BE2C (cell line): ENCODE measurements around the gene ARHGAP22.

Source experiments
- DNase-seq: peaks from one replicate; pipeline ENCODE4 v3.0.0-alpha.2; 2020
- H3K27me3 ChIP-seq: fragments of 250-450 bp; sonication (Bioruptor Pico); 2 replicates; pipeline ENCODE4 v1.5.1; 2020; ENCODE audit warnings: mild to moderate bottlenecking
- H3K36me3 ChIP-seq: fragments of 250-450 bp; sonication (Bioruptor Pico); 2 replicates; pipeline ENCODE4 v1.5.1; 2020; ENCODE audit warnings: mild to moderate bottlenecking
- H3K4me1 ChIP-seq: fragments of 250-450 bp; sonication (Bioruptor Pico); 2 replicates; pipeline ENCODE4 v1.5.1; 2020
- H3K4me3 ChIP-seq: 2 replicates; pipeline ENCODE4 v1.5.1; 2011; ENCODE audit warnings: low read depth, low read length
- H3K9me3 ChIP-seq: fragments of 250-450 bp; sonication (Bioruptor Pico); 2 replicates; pipeline ENCODE4 v1.5.1; 2020
- TF ChIP-seq, protein P1 (sequence below): IDR thresholded peaks from 2 replicates; pipeline ENCODE4 v1.5.1; 2012; ENCODE audit warnings: mild to moderate bottlenecking, low read depth, low read length

Gene ARHGAP22

DNA sequence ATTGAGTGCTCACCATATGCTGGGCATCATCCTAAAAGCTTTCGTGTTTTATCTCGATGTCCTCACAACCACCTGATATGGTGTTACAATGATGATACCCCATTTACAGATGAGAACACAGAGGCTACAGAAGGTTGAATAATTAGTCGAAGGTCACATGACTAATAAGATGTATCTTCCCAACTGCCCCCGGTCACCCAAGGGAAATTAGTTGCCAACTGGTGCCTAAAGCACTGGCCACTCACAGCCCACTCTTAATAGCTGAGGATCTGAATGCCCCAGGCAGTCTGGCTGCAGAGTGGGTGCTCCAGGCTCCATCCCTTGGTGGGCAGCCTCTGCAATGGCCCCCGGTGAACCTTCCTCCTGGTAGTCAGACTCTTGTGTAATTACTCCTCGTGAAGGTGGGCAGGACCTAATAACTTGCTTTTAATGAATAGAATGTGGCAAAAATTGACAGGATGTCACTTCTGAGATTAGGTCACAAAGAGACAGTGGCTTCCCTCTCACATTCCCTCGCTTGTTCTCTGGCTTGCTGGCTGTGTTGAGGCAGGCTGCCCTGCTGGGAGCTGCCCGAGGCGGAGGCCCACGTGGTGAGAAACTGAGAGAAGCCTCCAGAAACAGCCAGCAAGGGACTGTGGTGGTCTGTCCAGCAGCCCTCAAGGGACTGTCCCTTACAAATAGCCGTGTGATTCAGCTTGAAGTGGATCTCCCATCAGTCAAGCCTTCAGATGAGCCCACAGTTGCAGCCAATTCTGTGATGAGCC, 109.4 kb downstream of the ARHGAP22 start:
- Histone ChIP-seq H3K36me3 (no peaks in the 10 kb centered on the region), H3K4me1 (peaks cover 3% of the 10 kb centered on the region; the same call in 1 of the 2 replicates), H3K27me3 (no peaks in the 10 kb centered on the region), H3K4me3 (no peak overlapping the region), H3K9me3 (no peaks in the 10 kb centered on the region)
- TF ChIP-seq, protein P1, sequence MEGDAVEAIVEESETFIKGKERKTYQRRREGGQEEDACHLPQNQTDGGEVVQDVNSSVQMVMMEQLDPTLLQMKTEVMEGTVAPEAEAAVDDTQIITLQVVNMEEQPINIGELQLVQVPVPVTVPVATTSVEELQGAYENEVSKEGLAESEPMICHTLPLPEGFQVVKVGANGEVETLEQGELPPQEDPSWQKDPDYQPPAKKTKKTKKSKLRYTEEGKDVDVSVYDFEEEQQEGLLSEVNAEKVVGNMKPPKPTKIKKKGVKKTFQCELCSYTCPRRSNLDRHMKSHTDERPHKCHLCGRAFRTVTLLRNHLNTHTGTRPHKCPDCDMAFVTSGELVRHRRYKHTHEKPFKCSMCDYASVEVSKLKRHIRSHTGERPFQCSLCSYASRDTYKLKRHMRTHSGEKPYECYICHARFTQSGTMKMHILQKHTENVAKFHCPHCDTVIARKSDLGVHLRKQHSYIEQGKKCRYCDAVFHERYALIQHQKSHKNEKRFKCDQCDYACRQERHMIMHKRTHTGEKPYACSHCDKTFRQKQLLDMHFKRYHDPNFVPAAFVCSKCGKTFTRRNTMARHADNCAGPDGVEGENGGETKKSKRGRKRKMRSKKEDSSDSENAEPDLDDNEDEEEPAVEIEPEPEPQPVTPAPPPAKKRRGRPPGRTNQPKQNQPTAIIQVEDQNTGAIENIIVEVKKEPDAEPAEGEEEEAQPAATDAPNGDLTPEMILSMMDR: no peak
- no peak for DNase-seq

DNA sequence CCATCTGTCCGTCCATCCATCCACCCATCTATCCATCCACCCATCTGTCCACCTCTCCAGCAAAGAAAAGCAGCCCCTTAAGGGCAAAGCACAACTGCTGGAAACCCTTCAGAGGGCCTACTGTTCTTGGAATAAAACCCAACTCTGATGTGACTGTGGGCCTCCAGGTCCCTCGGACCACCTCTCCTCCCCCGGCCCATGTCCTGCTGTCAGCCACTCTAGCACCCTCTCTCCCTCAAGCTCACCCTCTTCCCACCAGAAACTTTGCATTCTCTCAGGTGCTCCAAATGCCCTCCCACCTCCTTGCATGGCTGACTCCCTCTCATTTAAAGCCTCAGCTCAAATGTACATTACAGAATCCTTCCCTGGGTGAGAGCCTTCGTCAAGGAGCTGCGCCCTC, 110.3 kb downstream of the ARHGAP22 start:
- Histone ChIP-seq H3K9me3 (no peaks in the 10 kb centered on the region), H3K4me1 (peaks cover 3% of the 10 kb centered on the region; the same call in 1 of the 2 replicates), H3K36me3 (no peaks in the 10 kb centered on the region), H3K27me3 (no peaks in the 10 kb centered on the region), H3K4me3 (no peak overlapping the region)
- TF ChIP-seq, protein P1: no peak
- no peak for DNase-seq

DNA sequence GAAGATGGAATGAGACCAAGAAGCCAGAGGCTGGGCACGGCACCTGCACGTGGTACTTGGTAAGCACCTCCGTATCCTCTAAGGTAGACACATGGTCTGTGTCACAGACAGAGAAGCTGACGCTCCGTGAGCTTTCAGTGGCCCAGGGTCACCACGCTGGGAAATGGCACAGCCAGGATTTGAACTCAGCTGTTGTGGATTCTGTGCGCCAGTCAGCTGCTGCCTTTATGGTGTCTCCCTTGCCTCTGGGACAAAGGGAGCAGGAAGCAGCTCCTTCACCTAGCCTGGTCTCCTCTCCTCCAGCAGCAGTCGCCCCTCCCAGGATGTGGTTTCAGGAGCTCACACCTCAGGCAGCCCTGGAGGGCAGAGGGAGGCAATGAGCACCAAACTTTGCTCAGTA, 110.8 kb downstream of the ARHGAP22 start:
- no peaks in the 10 kb centered on the region for H3K27me3 ChIP-seq
- no peak for DNase-seq
- H3K9me3 ChIP-seq: no peaks in the 10 kb centered on the region
- no peak overlapping the region for H3K4me3 ChIP-seq
- TF ChIP-seq, protein P1: no peak
- peaks cover 3% of the 10 kb centered on the region; the same call in 1 of the 2 replicates for H3K4me1 ChIP-seq
- H3K36me3 ChIP-seq: no peaks in the 10 kb centered on the region

DNA sequence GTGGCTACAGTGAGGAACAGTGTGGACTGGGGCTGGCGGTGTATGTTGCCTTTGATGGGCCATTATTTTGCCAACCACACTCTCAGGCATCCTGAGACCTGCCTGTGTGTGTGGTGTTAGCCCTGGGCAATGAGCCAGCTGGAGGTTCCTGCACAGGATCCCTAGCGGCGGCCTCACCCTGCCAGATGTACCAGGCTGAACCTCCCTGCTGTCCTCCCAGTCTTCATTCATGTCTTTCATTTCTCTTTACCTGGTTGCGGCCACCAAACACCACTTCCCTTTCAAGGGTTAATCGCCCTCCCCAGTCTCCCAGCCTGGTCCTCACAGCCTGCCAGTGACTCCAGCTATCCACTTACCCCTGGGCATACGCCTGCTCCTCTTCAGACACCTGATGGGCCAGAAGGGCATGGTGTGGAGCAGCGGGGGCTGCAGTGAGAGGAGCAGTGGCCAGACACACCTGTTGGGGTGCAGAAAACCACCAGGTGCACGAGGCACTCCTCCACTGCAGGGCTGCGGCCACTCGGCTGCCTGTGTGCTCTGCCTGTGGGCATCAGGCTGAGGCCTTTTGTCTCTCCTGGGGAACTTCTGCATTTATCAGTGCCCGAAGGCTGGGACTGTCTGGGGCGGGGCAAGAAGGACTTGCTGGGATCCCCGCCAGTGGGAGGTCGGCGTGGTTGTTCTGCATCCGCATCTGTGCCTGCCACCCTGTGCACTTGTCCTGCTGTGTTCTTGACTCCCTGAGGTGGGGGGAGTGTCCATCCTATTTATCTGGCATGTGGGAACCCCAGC, 111.6 kb downstream of the ARHGAP22 start:
- Histone ChIP-seq H3K9me3 (no peaks in the 10 kb centered on the region), H3K4me1 (peaks cover 3% of the 10 kb centered on the region; the same call in 1 of the 2 replicates), H3K36me3 (no peaks in the 10 kb centered on the region), H3K4me3 (no peak overlapping the region), H3K27me3 (no peaks in the 10 kb centered on the region)
- TF ChIP-seq, protein P1: no peak
- DNase-seq: peak; percentile 73

DNA sequence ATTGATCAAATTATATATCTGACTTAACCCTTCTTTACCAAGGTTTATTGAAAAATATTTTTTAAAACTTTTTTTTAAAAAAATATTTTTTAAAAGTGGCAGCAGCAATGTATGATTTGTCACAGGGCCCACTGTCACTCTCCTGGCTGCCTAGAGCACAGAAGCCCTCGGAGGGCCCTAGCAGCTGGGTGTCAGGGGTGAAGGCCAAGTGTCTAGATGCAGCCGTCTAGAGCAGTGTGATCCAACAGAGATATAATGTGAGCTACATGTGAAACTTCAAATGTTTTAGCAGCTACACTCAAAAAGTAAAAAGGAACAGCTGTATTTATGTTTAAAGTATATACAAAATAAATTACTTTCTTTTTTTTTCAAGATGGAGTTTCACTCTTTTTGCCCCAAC, 112.7 kb downstream of the ARHGAP22 start:
- Histone ChIP-seq H3K27me3 (no peaks in the 10 kb centered on the region), H3K4me3 (no peak overlapping the region), H3K36me3 (no peaks in the 10 kb centered on the region), H3K4me1 (peaks cover 3% of the 10 kb centered on the region; the same call in 1 of the 2 replicates), H3K9me3 (no peaks in the 10 kb centered on the region)
- TF ChIP-seq, protein P1: no peak
- DNase-seq: no peak
